K562 (cell line): ENCODE data around the gene ASS1. TPM values are rescaled to one million over a fixed set of nuclear protein-coding genes. Genes with fewer than 3 reads are reported as not detected.
A peak's percentile ranks its signal among the peaks of the same experiment; 100 is the strongest.

Source experiments
- CBFB ChIP-seq: sonication (generic); formaldehyde crosslinking; IDR thresholded peaks from 2 replicates; pipeline ENCODE4 v1.4.0; 2020; ENCODE audit warnings: mild to moderate bottlenecking, missing genetic modification reagents
- GABPB1 ChIP-seq: sonication (generic); formaldehyde crosslinking; IDR thresholded peaks from 2 replicates; pipeline ENCODE4 v1.8.0; 2022; ENCODE audit warnings: mild to moderate bottlenecking, missing genetic modification reagents
- PPARD ChIP-seq: fragments of 250-450 bp; sonication (Bioruptor Pico); IDR thresholded peaks from 2 replicates; pipeline ENCODE4 v1.8.0; 2022; ENCODE audit warnings: inconsistent platforms, mild to moderate bottlenecking, moderate library complexity
- STAG1 ChIP-seq: sonication (generic); formaldehyde crosslinking; IDR thresholded peaks from 2 replicates; pipeline ENCODE4 v1.5.0; 2020; ENCODE audit warnings: missing genetic modification reagents, borderline replicate concordance
- SUPT5H ChIP-seq: fragments of 450-650 bp; IDR thresholded peaks from 2 replicates; pipeline ENCODE4 v1.6.1; 2016
- ZNF263 ChIP-seq: sonication (generic); formaldehyde crosslinking; IDR thresholded peaks from 2 replicates; pipeline ENCODE4 v1.8.0; 2022; ENCODE audit warnings: mild to moderate bottlenecking, missing genetic modification reagents, borderline replicate concordance
- polyA plus RNA-seq, 8 experiments: library from polyadenylated mRNA; depleted of rRNA in 4 of 8; stranded (reverse) in 5 of 8; unstranded in 3 of 8; fragments of >200 nt; fragmentation: Nextera tagmentation in 2 of 8; fragmentation: Illumina TruSeq in 1 of 8; extraction: Ambion mirVana in 2 of 8; extraction: Trizol in 1 of 8; gene quantifications; 2 replicates each; pipeline versions ENCODE4 v1.2.1 to v1.2.3, GENCODE V29; 2011 to 2014; ENCODE audit warnings: inconsistent platforms in 1 of 8, missing spikeins in 1 of 8
- total RNA-seq, 7 experiments: library from RNA; depleted of rRNA in 6 of 7; stranded (reverse); fragments of >200 nt in 6 of 7; fragmentation: Illumina TruSeq in 2 of 7; extraction: Trizol in 2 of 7; gene quantifications; 2 replicates each; pipeline versions ENCODE4 v1.2.1 to v1.2.3, GENCODE V29; 2011 to 2021; ENCODE audit warnings: low replicate concordance in 1 of 7
- TF ChIP-seq, protein P1 (sequence below): fragments of 200-800 bp; sonication (Bioruptor generic); IDR thresholded peaks from 2 replicates; pipeline ENCODE4 v1.6.1; 2016; ENCODE audit warnings: missing genetic modification characterization, missing compliant biosample characterization
- TF ChIP-seq, protein P2 (sequence below): fragments of 450-650 bp; formaldehyde crosslinking; IDR thresholded peaks from 2 replicates; pipeline ENCODE4 v1.4.0; 2020; ENCODE audit warnings: mild to moderate bottlenecking, moderate library complexity
- TF ChIP-seq, protein P3 (sequence below): fragments of 250-450 bp; sonication (Bioruptor Pico); IDR thresholded peaks from 2 replicates; pipeline ENCODE4 v1.4.0; 2020; ENCODE audit warnings: mild to moderate bottlenecking, moderate library complexity
- TF ChIP-seq, protein P4 (sequence below), 2 experiments: IDR thresholded peaks; 2 replicates each; pipeline ENCODE4 v1.6.1; 2011; ENCODE audit warnings: borderline replicate concordance in 1 of 2, control low read depth in 1 of 2, low read depth in 1 of 2, low read length in 1 of 2, mild to moderate bottlenecking in 1 of 2, mixed read lengths in 1 of 2, moderate library complexity in 1 of 2; ENCODE audit not compliant: insufficient read depth in 1 of 2, insufficient read length in 1 of 2, poor library complexity in 1 of 2, severe bottlenecking in 1 of 2; ENCODE audit errors: extremely low read depth in 1 of 2
- TF ChIP-seq, protein P5 (sequence below): fragments of 450-650 bp; formaldehyde crosslinking; IDR thresholded peaks from 2 replicates; pipeline ENCODE4 v1.4.0; 2020; ENCODE audit warnings: mild to moderate bottlenecking
- TF ChIP-seq, protein P6 (sequence below): IDR thresholded peaks from 2 replicates; pipeline ENCODE4 v1.6.1; 2011; ENCODE audit warnings: borderline replicate concordance, low read depth, mild to moderate bottlenecking, moderate library complexity, low read length; ENCODE audit not compliant: insufficient read depth, poor library complexity, severe bottlenecking

The ASS1 gene
- total and polyA plus RNA-seq, 9 of the 15 experiments (the other 6 are each of a cell fraction or from before 2014, with no cell fraction given) = 1.5 to 5.7 (median 3.7) TPM

DNA sequence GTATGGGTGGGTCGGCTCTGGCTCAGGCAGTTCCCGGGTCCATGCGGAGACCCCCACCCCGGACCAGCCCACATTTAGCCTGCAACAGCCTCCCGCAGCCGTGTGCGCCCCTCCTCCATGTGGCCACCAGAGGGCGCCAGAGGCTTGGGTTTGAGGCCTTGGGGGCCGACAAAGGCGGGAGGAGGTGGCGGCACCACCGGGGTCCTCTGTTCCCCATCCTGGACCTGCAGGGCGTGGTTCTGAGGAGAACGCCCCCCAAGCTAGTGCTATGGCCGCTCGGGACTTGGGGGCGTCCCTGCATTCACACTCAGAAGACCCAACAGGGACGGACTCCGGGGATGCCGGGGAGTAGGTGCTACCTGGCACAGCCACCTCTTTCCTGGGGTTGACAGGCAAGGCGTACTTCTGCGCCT lies 16.5 kb downstream of the ASS1 start (continued):
- TF ChIP-seq, protein P1, sequence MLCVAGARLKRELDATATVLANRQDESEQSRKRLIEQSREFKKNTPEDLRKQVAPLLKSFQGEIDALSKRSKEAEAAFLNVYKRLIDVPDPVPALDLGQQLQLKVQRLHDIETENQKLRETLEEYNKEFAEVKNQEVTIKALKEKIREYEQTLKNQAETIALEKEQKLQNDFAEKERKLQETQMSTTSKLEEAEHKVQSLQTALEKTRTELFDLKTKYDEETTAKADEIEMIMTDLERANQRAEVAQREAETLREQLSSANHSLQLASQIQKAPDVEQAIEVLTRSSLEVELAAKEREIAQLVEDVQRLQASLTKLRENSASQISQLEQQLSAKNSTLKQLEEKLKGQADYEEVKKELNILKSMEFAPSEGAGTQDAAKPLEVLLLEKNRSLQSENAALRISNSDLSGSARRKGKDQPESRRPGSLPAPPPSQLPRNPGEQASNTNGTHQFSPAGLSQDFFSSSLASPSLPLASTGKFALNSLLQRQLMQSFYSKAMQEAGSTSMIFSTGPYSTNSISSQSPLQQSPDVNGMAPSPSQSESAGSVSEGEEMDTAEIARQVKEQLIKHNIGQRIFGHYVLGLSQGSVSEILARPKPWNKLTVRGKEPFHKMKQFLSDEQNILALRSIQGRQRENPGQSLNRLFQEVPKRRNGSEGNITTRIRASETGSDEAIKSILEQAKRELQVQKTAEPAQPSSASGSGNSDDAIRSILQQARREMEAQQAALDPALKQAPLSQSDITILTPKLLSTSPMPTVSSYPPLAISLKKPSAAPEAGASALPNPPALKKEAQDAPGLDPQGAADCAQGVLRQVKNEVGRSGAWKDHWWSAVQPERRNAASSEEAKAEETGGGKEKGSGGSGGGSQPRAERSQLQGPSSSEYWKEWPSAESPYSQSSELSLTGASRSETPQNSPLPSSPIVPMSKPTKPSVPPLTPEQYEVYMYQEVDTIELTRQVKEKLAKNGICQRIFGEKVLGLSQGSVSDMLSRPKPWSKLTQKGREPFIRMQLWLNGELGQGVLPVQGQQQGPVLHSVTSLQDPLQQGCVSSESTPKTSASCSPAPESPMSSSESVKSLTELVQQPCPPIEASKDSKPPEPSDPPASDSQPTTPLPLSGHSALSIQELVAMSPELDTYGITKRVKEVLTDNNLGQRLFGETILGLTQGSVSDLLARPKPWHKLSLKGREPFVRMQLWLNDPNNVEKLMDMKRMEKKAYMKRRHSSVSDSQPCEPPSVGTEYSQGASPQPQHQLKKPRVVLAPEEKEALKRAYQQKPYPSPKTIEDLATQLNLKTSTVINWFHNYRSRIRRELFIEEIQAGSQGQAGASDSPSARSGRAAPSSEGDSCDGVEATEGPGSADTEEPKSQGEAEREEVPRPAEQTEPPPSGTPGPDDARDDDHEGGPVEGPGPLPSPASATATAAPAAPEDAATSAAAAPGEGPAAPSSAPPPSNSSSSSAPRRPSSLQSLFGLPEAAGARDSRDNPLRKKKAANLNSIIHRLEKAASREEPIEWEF (CRISPR knock-in tag) = no peak
- TF ChIP-seq, protein P2, sequence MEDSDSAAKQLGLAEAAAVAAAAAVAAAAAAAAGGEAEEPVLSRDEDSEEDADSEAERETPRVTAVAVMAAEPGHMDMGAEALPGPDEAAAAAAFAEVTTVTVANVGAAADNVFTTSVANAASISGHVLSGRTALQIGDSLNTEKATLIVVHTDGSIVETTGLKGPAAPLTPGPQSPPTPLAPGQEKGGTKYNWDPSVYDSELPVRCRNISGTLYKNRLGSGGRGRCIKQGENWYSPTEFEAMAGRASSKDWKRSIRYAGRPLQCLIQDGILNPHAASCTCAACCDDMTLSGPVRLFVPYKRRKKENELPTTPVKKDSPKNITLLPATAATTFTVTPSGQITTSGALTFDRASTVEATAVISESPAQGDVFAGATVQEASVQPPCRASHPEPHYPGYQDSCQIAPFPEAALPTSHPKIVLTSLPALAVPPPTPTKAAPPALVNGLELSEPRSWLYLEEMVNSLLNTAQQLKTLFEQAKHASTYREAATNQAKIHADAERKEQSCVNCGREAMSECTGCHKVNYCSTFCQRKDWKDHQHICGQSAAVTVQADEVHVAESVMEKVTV (CRISPR knock-in tag) = peak; percentile 87
- TF ChIP-seq, protein P3, sequence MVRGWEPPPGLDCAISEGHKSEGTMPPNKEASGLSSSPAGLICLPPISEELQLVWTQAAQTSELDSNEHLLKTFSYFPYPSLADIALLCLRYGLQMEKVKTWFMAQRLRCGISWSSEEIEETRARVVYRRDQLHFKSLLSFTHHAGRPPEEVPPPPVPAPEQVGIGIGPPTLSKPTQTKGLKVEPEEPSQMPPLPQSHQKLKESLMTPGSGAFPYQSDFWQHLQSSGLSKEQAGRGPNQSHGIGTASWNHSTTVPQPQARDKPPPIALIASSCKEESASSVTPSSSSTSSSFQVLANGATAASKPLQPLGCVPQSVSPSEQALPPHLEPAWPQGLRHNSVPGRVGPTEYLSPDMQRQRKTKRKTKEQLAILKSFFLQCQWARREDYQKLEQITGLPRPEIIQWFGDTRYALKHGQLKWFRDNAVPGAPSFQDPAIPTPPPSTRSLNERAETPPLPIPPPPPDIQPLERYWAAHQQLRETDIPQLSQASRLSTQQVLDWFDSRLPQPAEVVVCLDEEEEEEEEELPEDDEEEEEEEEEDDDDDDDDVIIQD (CRISPR knock-in tag) = no peak
- TF ChIP-seq ZNF263 (CRISPR knock-in tag) = 0 out of 2 replicates have a peak, but pooled peaks have one; percentile 15
- TF ChIP-seq STAG1 (CRISPR knock-in tag) = peak; percentile 99
- TF ChIP-seq, protein P4, sequence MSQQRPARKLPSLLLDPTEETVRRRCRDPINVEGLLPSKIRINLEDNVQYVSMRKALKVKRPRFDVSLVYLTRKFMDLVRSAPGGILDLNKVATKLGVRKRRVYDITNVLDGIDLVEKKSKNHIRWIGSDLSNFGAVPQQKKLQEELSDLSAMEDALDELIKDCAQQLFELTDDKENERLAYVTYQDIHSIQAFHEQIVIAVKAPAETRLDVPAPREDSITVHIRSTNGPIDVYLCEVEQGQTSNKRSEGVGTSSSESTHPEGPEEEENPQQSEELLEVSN (IDR thresholded peaks at IDR 0.05; ENCODE audit: borderline replicate concordance in 1 of 2, extremely low read depth in 1 of 2, insufficient read depth in 1 of 2, insufficient read length in 1 of 2, low read depth in 1 of 2, low read length in 1 of 2, poor library complexity in 1 of 2, severe bottlenecking in 1 of 2) = peak; percentile 57 to 75
- TF ChIP-seq SUPT5H = no peak
- no peak for TF ChIP-seq PPARD (CRISPR knock-in tag)
- 0 out of 2 replicates have a peak, but pooled peaks have one; percentile 37 for TF ChIP-seq GABPB1 (CRISPR knock-in tag)
- TF ChIP-seq, protein P5, sequence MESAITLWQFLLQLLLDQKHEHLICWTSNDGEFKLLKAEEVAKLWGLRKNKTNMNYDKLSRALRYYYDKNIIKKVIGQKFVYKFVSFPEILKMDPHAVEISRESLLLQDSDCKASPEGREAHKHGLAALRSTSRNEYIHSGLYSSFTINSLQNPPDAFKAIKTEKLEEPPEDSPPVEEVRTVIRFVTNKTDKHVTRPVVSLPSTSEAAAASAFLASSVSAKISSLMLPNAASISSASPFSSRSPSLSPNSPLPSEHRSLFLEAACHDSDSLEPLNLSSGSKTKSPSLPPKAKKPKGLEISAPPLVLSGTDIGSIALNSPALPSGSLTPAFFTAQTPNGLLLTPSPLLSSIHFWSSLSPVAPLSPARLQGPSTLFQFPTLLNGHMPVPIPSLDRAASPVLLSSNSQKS (CRISPR knock-in tag) = no peak
- no peak; the same call in 1 of the 2 replicates for TF ChIP-seq CBFB (CRISPR knock-in tag)
- TF ChIP-seq, protein P6, sequence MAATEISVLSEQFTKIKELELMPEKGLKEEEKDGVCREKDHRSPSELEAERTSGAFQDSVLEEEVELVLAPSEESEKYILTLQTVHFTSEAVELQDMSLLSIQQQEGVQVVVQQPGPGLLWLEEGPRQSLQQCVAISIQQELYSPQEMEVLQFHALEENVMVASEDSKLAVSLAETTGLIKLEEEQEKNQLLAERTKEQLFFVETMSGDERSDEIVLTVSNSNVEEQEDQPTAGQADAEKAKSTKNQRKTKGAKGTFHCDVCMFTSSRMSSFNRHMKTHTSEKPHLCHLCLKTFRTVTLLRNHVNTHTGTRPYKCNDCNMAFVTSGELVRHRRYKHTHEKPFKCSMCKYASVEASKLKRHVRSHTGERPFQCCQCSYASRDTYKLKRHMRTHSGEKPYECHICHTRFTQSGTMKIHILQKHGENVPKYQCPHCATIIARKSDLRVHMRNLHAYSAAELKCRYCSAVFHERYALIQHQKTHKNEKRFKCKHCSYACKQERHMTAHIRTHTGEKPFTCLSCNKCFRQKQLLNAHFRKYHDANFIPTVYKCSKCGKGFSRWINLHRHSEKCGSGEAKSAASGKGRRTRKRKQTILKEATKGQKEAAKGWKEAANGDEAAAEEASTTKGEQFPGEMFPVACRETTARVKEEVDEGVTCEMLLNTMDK = peak; percentile 38
